GM21786 (cell line): ENCODE data around the gene CHMP1A.
"Not testable (repeated sequence)": the region's sequence is repeated elsewhere in the genome, so short reads cannot be mapped to it uniquely, and the experiment has no call there.

Source experiments
- ATAC-seq: cut with Tn5 transposase; IDR thresholded peaks from one replicate; pipeline ENCODE4 v1.9.1; 2021; ENCODE audit not compliant: unreplicated experiment

CHMP1A gene

DNA sequence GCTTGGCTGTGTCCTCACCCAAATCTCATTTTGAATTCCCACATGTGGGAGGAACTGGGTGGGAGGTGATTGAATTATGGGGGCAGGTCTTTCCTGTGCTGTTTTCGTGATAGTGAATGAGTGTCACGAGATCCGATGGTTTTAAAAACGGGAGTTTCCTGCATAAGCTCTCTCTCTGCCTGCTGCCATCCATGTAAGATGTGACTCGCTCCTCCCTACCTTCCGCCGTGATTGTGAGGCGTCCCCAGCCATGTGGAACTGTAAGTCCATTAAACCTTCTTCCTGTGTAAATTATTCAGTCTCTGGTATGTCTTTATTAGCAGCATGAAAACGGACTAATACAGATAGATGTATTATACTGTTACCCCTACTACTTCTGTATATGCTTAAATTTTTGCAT, 3.7 kb upstream of the CHMP1A start:
- no peak for ATAC-seq

DNA sequence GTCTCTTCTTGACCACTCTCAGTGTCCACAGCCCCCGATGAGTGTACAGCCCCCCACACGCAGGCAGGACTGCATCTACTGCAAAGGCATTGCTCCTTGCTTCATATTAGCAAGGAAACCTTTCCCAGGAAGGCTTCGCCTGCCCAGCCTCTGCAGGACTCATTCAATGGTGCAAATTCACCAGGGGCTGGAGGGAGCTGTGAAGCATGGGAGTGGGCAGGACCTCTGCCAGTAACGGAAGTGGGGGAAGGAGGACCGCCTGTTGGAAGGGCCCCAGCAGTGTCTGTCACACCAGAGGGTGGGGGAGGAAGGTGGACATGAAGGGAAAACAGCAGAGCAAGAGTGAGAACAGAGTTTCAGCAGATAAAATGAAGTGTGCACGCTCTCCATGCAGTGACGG, 2.6 kb upstream of the CHMP1A start:
- ATAC-seq: no peak

DNA sequence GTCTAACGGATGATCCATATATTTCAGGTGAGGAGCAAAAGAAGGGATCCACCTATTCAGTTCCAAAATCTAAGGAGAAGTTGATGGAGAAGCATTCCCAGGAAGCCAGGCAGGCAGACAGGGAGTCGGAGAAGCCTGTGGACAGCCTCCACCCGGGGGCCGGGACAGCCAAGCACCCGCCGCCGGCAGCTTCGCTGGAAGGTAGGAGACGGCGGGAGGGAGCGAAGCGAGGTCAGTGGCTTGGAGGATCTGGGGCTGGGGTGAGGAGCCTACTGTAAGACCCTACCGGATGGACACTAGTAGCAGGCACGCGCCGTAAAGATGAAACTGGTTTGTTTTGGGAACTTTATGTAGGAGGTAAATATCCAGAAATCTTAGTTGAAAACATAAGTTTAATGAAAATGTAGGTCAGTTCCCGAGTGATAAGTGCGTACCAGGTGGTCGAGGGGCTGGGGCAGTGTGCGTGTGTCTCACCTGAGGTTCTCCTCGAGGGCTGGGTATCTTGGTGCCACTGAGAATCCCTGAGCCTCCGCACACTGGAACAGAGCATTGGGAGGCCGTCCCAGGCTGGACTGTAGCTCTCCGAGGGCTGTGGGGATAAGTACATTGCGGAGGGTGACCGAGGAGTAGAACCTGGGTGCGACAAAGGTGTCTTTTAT, 842 bp upstream of the CHMP1A start:
- no peak for ATAC-seq

DNA sequence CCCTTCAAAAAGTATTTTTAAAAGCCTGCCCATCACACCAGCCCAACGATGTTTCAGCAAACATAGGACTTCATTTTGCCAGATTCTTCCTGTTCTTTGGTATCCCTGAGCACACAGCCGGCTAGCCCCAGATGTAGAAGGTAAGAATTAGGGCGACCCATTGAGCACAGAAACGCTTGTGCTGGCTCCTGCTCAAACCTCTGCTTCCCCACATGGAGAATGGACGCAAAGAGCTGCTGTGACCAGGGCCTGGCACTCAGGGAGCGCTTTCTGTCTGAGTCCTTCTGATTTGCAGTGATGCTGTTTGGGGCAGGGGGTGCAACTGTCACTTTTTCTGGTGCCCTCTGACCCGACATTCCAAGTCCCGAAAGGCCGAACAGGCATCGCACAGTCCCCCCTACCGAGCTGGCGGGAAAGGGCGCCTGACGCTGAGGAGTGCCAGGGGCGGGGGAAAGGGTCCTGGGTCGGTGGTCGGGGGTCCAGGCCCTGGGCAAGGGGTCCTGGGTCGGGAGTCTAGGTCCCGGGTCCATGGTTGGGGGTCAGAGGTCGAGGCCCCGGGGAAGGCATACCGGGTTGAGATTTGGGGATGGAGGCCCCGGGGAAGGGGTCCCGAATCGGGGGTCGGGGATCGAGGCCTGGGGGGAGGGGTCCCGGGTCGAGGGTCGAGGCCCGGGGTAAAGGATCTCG, 930 bp downstream of the CHMP1A start:
- ATAC-seq: no peak

DNA sequence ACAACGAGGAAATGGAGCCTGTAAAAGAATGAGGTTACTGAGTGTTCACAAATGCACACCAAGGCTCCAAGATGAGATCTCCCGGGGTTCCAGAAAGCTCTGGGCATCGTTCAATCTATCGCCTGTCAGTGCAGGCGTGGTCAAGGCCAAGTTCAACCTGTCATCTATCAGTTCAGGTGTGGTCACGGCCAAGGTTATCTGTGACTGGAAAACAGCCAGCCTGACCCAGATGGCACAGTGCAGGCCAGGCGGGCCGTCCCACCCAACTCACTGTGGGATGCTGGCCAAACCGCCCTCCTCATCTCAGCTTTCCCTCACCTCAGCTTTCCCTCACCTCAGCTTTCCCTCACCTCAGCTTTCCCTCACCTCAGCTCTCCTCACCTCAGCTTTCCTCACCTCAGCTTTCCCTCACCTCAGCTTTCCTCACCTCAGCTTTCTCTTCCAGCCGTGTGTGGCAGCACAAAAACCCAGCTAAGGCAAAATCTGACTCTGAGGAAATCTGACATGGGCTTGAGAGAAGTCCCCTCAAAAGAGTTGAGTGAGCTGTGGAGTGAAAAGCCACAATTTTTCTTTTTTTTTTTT, 2.4 kb downstream of the CHMP1A start:
- no peak for ATAC-seq

DNA sequence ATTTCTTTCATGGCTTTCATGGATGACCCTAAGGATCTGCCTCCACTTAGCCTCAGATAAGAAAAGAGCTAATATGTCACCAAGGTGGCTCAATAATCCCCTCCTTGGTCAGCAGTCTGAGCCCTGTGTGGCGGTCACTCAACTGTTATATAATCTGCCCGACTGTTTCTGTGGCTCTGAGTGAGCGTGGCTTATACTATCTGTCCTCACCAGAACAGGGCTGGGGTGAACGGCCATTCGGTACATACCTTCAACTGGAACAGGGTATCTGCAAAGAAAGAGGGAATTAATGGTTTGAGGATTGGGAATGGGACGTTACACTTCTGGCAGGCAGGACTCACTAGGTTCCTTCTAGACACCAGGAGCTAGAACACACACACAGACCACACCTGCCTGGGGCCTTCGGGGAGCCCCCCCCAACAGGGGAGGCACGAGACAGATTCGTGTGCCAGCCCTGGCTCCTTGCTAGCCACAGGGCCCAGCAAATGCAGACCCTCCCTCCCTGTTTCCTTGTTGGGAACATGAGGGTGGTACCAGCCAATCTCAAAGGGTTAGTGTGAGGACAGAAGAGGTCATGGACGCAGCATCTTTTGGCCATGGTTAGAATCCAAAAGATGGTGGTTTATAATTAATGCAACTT, 3.7 kb downstream of the CHMP1A start:
- ATAC-seq: no peak

DNA sequence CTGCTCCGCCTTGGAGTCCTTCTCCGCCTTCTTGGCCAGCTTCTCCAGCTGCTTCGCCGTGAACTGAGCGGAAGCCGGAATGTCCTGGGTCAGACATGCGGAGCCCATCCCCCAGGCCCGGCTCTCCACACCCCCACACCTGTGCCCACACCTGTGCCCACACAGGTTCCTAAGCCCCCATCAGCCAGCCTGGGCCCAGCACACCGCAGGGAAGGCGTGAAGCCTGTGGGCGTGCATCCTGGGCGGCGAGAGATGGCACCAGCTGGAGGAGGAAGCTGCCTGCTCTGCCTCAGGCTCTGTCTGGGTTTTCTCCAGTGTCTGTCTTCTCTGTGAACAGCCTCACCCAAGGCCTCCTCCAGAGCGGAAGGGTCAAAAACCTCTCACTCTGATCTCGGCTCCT, 5.9 kb downstream of the CHMP1A start:
- no peak for ATAC-seq

DNA sequence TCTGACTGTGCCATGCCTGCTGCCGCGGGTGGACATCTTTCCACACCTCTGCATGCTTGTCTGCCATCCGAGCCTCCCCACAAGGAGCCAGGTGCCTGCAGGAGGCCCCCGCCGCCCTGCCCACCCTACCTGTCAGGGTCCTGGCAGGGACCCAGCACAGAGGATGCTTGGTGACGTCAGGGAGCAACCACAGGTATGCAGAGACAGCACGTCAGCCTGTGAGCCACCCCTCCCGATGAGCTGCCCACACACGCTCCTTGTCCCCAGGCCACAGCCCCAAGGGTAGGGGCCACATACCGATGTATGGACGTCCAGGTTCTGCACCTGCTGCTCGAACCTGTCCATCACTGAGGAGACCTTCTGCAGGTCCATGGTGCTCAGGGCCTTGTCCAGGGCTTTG, 10.6 kb downstream of the CHMP1A start:
- no peak for ATAC-seq

DNA sequence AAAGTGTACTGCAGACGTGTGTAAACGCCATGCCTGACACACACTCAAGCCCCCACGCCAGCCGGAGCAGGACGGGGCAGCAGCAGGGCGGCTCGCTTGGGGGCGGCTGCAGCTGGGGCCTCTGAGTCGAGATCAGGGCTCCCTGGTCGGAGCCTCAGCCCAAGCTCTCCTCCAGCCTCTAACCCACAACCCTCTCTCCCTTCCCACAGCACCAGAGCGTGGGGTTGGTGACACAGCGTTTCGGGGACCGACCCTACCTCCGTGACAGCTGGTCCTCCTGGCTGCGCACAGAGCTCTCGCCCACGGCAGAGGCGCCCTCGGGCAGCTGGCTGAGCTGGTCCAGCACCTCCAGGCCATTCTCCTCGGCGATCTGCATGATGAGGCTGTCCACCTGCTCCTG, 11.2 kb downstream of the CHMP1A start:
- ATAC-seq: no peak

DNA sequence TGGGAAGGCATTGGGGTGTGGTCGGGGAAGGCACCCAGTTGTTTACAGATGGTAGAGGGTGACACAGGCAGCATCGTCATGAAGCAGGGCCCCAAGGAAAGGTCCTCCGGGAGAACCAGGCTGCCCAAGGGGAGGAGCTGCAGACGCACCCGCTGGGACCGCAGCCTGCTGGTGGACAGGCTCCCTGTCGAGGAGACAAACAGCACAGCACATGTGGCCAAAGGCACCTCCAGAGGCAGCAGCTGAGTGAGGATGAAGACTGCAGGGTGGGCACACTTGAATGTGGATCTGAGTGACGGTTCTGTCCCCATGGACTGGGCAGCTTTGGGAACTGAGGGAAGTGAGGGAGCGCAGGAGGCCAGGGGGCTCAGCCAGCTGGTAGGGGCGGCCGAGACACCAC, 12.4 kb downstream of the CHMP1A start:
- ATAC-seq: no peak

DNA sequence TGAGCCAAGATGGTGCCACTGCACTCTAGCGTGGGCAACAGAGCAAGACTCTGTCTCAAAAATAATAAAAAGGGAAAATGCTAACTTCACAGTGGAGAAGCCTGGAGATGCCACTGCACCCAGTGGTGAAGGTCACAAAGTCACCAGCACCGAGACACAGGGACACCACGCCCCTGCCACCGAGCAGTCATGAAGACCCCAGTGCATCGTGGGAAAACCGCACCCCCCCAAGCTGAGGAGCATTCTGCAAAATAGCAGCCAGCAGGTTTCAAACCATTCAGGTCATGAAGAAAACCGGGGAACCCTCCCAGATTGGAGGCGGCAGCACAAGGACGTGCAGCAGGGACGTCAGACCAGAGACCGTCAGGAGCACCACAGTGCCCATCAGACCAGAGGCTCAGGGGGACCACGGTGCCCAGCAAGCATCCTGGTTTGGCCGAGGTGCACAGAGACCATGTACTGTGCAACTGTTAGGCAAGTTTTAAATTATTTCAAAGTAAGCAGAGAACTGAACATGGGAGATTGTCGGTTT, 13.7 kb downstream of the CHMP1A start:
- no peak for ATAC-seq

DNA sequence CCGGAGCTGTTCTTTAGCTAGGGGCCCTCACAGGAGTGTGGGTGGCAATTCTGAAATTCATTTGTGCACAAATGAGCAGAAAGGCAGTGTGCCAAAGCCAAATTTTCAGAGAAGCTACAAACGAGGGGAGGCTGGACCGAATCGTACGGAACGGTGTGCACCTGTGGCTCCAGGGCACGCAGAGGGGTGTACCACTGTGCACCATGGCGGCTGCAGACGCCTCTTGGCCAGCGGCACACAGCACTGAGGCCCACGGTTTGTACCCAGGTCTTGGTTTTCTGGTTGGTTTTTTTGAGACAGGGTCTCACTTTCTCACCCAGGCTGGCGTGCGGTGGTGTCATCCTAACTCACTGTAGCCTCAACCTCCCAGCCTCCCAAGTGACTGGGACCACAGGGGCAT, 14.9 kb downstream of the CHMP1A start:
- no peak for ATAC-seq

DNA sequence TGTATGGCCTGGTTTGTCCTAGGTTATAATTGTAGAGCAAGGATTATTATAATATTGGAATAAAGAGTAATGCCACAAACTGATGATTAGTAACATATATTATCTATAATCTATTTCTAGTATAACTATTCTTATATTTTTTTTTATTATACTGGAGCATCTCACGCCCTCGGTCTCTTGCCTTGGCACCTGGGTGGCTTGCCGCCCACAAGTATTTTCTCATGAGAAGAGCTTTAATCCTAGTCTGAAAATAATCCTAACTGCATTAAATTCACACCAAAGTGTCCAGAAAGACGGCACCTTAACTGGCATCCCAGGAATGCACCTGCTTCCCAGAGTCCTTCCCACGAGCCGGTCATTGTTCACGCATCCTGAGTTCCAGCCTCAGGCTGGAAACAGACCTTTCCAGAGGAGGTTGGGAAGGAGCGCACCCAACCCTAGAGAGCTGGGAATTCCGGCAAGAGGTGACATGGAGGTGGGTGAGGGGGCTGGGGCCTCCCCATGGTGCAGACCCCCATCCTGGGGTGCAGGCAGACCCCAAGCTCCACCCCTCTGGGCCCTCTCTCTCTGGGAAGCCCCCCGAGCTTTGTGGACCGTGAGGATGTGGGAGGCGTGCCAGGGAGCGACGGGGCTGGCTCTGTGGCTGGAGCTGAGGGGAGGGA, 15.9 kb downstream of the CHMP1A start:
- ATAC-seq: no peak

DNA sequence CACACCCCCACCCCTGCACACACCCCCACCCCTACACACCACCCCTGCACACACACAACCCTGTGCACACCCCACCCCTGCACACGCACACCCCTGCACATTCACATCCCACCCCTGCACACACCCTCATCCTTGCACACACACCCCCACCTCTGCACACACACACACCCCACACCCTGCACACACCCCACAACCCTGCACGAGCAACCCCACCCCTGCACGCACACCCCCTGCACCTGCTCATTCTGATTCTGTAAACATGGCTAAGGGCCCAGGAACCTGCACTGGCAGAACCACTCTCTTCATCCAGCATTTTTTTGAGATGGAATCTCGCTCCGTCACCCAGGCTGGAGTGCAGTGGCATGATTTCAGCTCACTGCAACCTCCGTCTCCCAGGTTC, 18.1 kb downstream of the CHMP1A start:
- no peak for ATAC-seq

DNA sequence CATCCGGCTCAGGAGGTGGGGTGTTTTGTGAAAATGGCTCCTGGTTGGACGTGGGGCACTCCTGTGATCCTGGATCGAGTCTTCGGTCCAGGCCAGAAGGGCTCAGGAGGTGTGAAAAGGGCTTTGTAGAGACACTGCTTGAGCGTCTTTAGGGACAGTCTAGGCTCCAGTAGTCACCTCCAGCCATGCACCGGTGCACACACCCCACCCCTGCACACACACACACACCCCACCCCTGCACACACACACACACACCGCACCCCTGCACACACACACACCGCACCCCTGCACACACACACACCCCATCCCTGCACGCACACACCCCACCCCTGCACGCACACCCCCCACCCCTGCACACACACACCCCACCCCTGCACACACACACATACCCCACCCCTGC, 19.1 kb downstream of the CHMP1A start:
- no peak for ATAC-seq

DNA sequence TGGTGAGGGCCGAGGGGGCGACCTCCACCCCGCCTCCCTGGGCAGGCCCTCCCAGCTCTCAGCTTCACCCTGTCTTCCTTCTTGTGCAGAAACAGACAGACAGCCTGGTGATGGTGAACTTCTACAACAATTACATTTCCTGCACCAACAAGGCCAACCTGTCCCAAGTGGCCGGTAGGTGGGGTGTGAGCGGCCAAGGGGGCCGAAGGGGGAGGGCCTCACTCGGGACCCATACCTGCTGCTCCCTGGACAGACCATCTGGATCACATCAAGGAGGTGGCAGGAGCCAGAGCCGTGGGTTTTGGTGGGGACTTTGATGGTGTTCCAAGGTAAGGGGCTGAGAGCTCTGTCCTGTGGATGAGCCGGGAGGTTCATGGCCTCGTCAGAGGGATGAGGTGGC, 20.1 kb downstream of the CHMP1A start:
- no peak for ATAC-seq

DNA sequence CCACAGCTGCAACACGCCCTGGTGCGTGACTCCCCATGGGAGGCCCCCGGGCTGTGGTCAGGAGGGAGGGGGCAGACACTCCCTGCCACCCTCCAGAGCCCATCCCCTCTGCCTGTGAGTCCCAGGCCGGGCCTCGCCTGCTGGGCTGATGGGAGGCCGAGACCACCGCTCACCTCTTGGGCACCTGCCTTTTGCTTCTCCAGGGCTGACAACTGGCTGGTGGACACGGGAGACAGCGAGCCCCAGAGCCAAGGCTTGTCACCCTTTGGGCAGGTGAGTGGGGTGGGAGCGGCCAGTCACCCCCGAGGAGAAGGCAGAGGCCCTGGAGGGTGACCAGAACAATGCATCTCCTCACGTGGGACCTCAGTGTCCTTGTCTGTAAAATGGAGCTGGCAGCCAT, 20.8 kb downstream of the CHMP1A start:
- no peak for ATAC-seq

DNA sequence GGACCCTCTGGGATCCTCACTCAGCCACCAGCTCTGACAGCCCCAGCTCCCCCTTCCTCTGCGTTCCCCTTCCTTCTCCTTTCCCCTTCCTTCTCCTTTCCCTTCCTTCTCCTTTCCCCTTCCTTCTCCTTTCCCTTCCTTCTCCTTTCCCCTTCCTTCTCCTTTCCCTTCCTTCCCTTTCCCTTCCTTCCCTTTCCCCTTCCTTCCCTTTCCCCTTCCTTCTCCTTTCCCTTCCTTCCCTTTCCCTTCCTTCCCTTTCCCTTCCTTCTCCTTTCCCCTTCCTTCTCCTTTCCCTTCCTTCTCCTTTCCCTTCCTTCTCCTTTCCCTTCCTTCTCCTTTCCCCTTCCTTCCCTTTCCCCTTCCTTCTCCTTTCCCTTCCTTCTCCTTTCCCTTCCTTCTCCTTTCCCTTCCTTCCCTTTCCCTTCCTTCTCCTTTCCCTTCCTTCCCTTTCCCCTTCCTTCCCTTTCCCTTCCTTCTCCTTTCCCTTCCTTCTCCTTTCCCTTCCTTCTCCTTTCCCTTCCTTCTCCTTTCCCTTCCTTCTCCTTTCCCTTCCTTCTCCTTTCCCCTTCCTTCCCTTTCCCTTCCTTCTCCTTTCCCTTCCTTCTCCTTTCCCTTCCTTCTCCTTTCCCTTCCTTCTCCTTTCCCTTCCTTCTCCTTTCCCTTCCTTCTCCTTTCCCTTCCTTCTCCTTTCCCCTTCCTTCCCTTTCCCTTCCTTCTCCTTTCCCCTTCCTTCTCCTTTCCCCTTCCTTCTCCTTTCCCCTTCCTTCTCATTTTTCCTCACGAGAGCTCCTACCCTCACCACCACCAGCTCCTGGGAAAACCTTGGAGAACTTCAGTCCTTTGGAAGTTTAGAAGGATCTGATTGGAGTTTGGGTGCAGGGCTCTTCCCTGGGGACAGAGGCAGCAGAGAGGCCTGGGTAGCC, 22.8 kb downstream of the CHMP1A start:
- not testable (repeated sequence) for ATAC-seq

DNA sequence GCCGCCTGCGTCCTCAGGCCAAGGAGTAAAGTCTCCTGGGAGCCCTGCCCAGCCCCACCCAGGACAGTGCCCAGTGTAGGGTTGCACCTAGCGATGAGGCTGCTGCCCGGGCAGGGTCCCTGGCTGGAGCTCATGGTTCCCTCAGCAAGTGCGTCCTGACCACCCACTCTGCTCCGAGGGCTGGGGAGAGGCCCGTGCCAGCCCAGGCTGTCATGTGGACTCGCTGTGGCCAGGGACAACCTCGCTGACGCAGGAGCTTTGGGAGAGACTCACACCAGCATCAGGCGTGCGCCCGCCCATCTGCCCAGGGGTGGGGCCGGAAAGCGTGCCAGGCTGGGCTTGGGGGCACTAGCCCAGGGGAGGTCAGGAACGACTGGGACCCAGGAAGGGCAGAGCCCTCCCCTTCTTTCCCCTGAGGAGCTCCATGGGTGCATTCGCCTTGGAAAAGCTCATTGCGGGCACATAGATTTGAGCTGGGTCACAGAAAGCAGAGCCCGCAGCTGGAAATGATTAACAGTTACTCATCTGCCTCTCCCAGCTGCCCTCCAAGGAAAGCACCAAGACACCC, 24.4 kb downstream of the CHMP1A start:
- ATAC-seq: no peak
